Neural progenitor cell (in vitro differentiated cells): ENCODE results near the gene TPST2. TPM values are rescaled to one million over a fixed set of nuclear protein-coding genes. Genes with fewer than 3 reads are reported as not detected.
"Not testable (repeated sequence)": the region's sequence is repeated elsewhere in the genome, so short reads cannot be mapped to it uniquely, and the experiment has no call there.

Experiments used
- DNase-seq: peaks from one replicate; pipeline ENCODE4 v3.0.0-alpha.2; 2016; ENCODE audit warnings: low spot score
- H2AFZ ChIP-seq: fragments of 200-600 bp; sonication (generic); replicated peaks from 2 replicates; pipeline ENCODE4 v1.6.1; 2016; ENCODE audit warnings: antibody characterized with exemption
- H3F3A ChIP-seq: fragments of 200-600 bp; sonication (generic); 2 replicates; pipeline ENCODE4 v1.6.1; 2016; ENCODE audit warnings: antibody characterized with exemption, low read depth
- H3K27ac ChIP-seq: fragments of 200-600 bp; sonication (generic); 2 replicates; pipeline ENCODE4 v1.5.1; 2016; ENCODE audit warnings: mild to moderate bottlenecking
- H3K27me3 ChIP-seq: fragments of 200-600 bp; sonication (generic); 2 replicates; pipeline ENCODE4 v1.6.1; 2016; ENCODE audit warnings: mild to moderate bottlenecking, moderate library complexity
- H3K36me3 ChIP-seq: fragments of 200-600 bp; sonication (generic); 2 replicates; pipeline ENCODE4 v1.5.1; 2016
- H3K4me1 ChIP-seq: fragments of 200-600 bp; sonication (generic); 2 replicates; pipeline ENCODE4 v1.6.1; 2016; ENCODE audit warnings: mixed run types
- H3K4me2 ChIP-seq: fragments of 200-600 bp; sonication (generic); 2 replicates; pipeline ENCODE4 v1.6.1; 2016
- H3K4me3 ChIP-seq: fragments of 200-600 bp; sonication (generic); 2 replicates; pipeline ENCODE4 v1.5.1; 2016
- H3K79me2 ChIP-seq: fragments of 200-600 bp; sonication (generic); 2 replicates; pipeline ENCODE4 v1.6.1; 2016; ENCODE audit warnings: low read depth
- H3K9ac ChIP-seq: fragments of 200-600 bp; sonication (generic); 2 replicates; pipeline ENCODE4 v1.6.1; 2016
- H3K9me3 ChIP-seq: fragments of 200-600 bp; sonication (generic); 2 replicates; pipeline ENCODE4 v1.5.1; 2016; ENCODE audit warnings: low read depth
- H4K20me1 ChIP-seq: fragments of 200-600 bp; sonication (generic); 2 replicates; pipeline ENCODE4 v1.6.1; 2016; ENCODE audit warnings: low read depth
- H3K27ac Mint-ChIP-seq: 3 replicates; pipeline ENCODE4 v1.8.0; 2021; ENCODE audit warnings: mixed read lengths
- H3K27me3 Mint-ChIP-seq: 2 replicates; pipeline ENCODE4 v1.8.0; 2022; ENCODE audit warnings: low read depth, mild to moderate bottlenecking, inconsistent platforms, moderate library complexity, mixed read lengths; ENCODE audit not compliant: insufficient read depth
- H3K36me3 Mint-ChIP-seq: 3 replicates; pipeline ENCODE4 v1.8.0; 2021; ENCODE audit warnings: mixed read lengths
- H3K4me1 Mint-ChIP-seq: 3 replicates; pipeline ENCODE4 v1.8.0; 2021; ENCODE audit warnings: mixed read lengths
- H3K4me3 Mint-ChIP-seq: 3 replicates; pipeline ENCODE4 v1.8.0; 2021; ENCODE audit warnings: mild to moderate bottlenecking, moderate library complexity, mixed read lengths
- H3K9me3 Mint-ChIP-seq: 3 replicates; pipeline ENCODE4 v1.8.0; 2020; ENCODE audit warnings: mixed read lengths
- CTCF ChIP-seq: fragments of 200-600 bp; sonication (generic); IDR thresholded peaks from 2 replicates; pipeline ENCODE4 v1.5.1; 2017; ENCODE audit warnings: antibody characterized with exemption, mild to moderate bottlenecking
- EZH2 ChIP-seq: fragments of 200-600 bp; sonication (generic); IDR thresholded peaks from 2 replicates; pipeline ENCODE4 v1.6.1; 2017; ENCODE audit warnings: antibody characterized with exemption, mild to moderate bottlenecking, moderate library complexity
- EZH2phosphoT487 ChIP-seq: fragments of 200-600 bp; sonication (generic); IDR thresholded peaks from 2 replicates; pipeline ENCODE4 v1.6.1; 2017; ENCODE audit warnings: antibody characterized with exemption
- total RNA-seq: library from RNA; depleted of rRNA; stranded (reverse); fragments of >200 nt; gene quantifications from 2 replicates; pipeline ENCODE4 v1.2.3, GENCODE V29; 2015; ENCODE audit warnings: low replicate concordance

The TPST2 gene
- total RNA-seq, 1 donor from 2014 or later, result 31.7 TPM

GRCh38 chr22:26615830-26616435 lies 26.0 kb upstream of the TPST2 start:
- Mint-ChIP-seq H3K9me3 (no peaks in the 10 kb centered on the region), H3K36me3 (no peaks in the 10 kb centered on the region), H3K27me3 (peaks cover 20% of the 10 kb centered on the region), H3K4me3 (no peak overlapping the region), H3K27ac (peak overlapping the region; percentile 23), H3K4me1 (peaks cover 63% of the 10 kb centered on the region)
- no peak for DNase-seq
- H3K4me2 ChIP-seq, result peak overlapping the region; percentile 68
- H3K4me3 ChIP-seq, result no peak overlapping the region
- TF ChIP-seq CTCF, result no peak
- TF ChIP-seq EZH2, result no peak
- TF ChIP-seq EZH2phosphoT487, result no peak
- H3K27me3 ChIP-seq, result peaks cover 28% of the 10 kb centered on the region
- H3K4me1 ChIP-seq, result peaks cover 39% of the 10 kb centered on the region
- no peak overlapping the region for H2AFZ ChIP-seq
- H3K9me3 ChIP-seq, result no peaks in the 10 kb centered on the region
- H3K36me3 ChIP-seq, result no peaks in the 10 kb centered on the region
- no peaks in the 10 kb centered on the region for H4K20me1 ChIP-seq
- H3K79me2 ChIP-seq, result no peaks in the 10 kb centered on the region
- H3F3A ChIP-seq, result peaks cover 27% of the 10 kb centered on the region
- H3K27ac ChIP-seq, result no peak overlapping the region
- no peak overlapping the region for H3K9ac ChIP-seq

- no peak overlapping the region for H3K27ac Mint-ChIP-seq
- H3K36me3 Mint-ChIP-seq, result no peaks in the 10 kb centered on the region
These were observed 25.2 kb upstream of the TPST2 start for GRCh38 chr22:26615149-26615548.

GRCh38 chr22:26614322-26614721 lies 24.4 kb upstream of the TPST2 start:
- H3K4me2 ChIP-seq, result peak overlapping the region; percentile 46
- H3K9ac ChIP-seq, result no peak overlapping the region
- H4K20me1 ChIP-seq, result no peaks in the 10 kb centered on the region
- H3K27ac Mint-ChIP-seq, result peak overlapping the region; percentile 84
- H3K9me3 ChIP-seq, result no peaks in the 10 kb centered on the region
- peaks cover 27% of the 10 kb centered on the region for H3F3A ChIP-seq
- H3K36me3 ChIP-seq, result no peaks in the 10 kb centered on the region
- peaks cover 14% of the 10 kb centered on the region for H3K27me3 Mint-ChIP-seq
- no peak overlapping the region for H3K4me3 ChIP-seq
- no peak for DNase-seq
- no peak overlapping the region for H3K27ac ChIP-seq
- H3K36me3 Mint-ChIP-seq, result no peaks in the 10 kb centered on the region
- H3K4me1 ChIP-seq, result peaks cover 41% of the 10 kb centered on the region
- no peaks in the 10 kb centered on the region for H3K79me2 ChIP-seq
- H2AFZ ChIP-seq, result no peak overlapping the region
- peaks cover 28% of the 10 kb centered on the region for H3K27me3 ChIP-seq
- H3K4me1 Mint-ChIP-seq, result peaks cover 59% of the 10 kb centered on the region
- no peaks in the 10 kb centered on the region for H3K9me3 Mint-ChIP-seq
- TF ChIP-seq EZH2 (no peak), EZH2phosphoT487 (no peak), CTCF (no peak)
- peak overlapping the region; percentile 66 for H3K4me3 Mint-ChIP-seq

More at GRCh38 chr22:26615149-26615548, 25.2 kb upstream of the TPST2 start:
- no peak overlapping the region for H3K9ac ChIP-seq
- no peak overlapping the region for H2AFZ ChIP-seq
- Mint-ChIP-seq H3K27me3 (peaks cover 18% of the 10 kb centered on the region), H3K9me3 (no peaks in the 10 kb centered on the region), H3K4me1 (peaks cover 63% of the 10 kb centered on the region), H3K4me3 (no peak overlapping the region)
- H4K20me1 ChIP-seq, result no peaks in the 10 kb centered on the region
- H3K79me2 ChIP-seq, result no peaks in the 10 kb centered on the region
- no peaks in the 10 kb centered on the region for H3K36me3 ChIP-seq
- H3K9me3 ChIP-seq, result no peaks in the 10 kb centered on the region
- peaks cover 39% of the 10 kb centered on the region for H3K4me1 ChIP-seq
- DNase-seq, result no peak
- no peak overlapping the region for H3K27ac ChIP-seq
- TF ChIP-seq EZH2phosphoT487, result no peak
- TF ChIP-seq CTCF, result no peak
- no peak for TF ChIP-seq EZH2
- no peak overlapping the region for H3K4me2 ChIP-seq
- peaks cover 27% of the 10 kb centered on the region for H3F3A ChIP-seq
- no peak overlapping the region for H3K4me3 ChIP-seq
- H3K27me3 ChIP-seq, result peaks cover 28% of the 10 kb centered on the region

- H3K9me3 ChIP-seq, H3K27ac ChIP-seq, H3K79me2 ChIP-seq, H3K9ac ChIP-seq, H4K20me1 ChIP-seq, H3K4me3 ChIP-seq, H2AFZ ChIP-seq, H3K36me3 Mint-ChIP-seq, H3K9me3 Mint-ChIP-seq, H3K36me3 ChIP-seq, H3K27ac Mint-ChIP-seq, DNase-seq: not testable (repeated sequence)
- Histone ChIP-seq H3F3A (peaks cover 27% of the 10 kb centered on the region), H3K27me3 (peaks cover 28% of the 10 kb centered on the region), H3K4me2 (peak overlapping the region; percentile 46), H3K4me1 (peaks cover 47% of the 10 kb centered on the region)
- H3K4me1 Mint-ChIP-seq, result peaks cover 56% of the 10 kb centered on the region
- peak overlapping the region; percentile 66 for H3K4me3 Mint-ChIP-seq
- H3K27me3 Mint-ChIP-seq, result peaks cover 17% of the 10 kb centered on the region
These were observed 23.8 kb upstream of the TPST2 start for GRCh38 chr22:26613753-26614152.
